Midbrain (tissue), 1 donor: ENCODE results near the gene PEX11B.
"Not testable (repeated sequence)": the region's sequence is repeated elsewhere in the genome, so short reads cannot be mapped to it uniquely, and the experiment has no call there.

Source experiments
- DNase-seq: peaks from one replicate; lab custom pipeline; 2025; lab: John Stamatoyannopoulos, UW

PEX11B gene

DNA sequence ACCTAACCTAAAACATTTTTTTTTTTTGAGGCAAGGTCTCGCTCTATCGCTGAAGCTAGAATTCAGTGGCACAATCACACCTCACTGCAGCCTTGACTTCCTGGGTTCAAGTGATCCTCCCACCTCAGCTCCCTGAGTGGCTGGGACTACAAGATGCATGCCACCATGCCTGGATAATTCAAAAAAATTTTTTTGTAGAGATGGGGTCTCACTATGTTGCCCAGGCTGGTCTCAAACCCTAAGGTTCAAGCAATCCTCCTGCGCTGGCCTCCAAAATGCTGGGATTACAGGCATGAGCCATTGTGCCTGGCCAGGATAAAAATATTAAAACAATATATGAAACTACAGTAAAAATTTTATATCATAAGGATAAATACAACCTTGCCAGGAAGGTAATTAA lies 34.4 kb upstream of the PEX11B start:
- no peak for DNase-seq

GRCh38 chr1:145951526-145951925 lies 33.0 kb upstream of the PEX11B start:
- no peak for DNase-seq

GRCh38 chr1:145949219-145949618 lies 30.7 kb upstream of the PEX11B start:
- DNase-seq = no peak

GRCh38 chr1:145947551-145947950 lies 29.0 kb upstream of the PEX11B start:
- DNase-seq = no peak

- no peak for DNase-seq
These were observed 28.0 kb upstream of the PEX11B start for GRCh38 chr1:145946477-145946986.

GRCh38 chr1:145944532-145944931 lies 26.0 kb upstream of the PEX11B start:
- DNase-seq = no peak

DNA sequence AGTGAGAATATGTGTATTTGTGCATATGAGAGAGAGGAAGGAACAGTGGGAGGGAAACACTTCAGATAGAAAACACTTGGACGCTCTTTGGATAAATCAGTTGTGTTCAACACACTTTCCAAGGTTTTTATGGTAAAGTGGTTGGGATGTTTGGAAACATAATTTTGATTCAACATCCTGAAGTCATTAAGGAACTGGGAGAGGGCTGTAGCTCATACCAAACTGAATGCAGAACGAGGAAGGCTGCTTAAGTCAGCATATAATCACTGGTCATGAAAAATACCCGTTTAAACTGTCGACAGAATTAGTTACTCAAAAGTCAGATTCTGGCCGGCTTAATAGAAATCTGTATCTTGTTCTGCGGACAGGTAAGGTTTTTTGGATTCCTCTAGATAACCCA lies 24.4 kb upstream of the PEX11B start:
- no peak for DNase-seq

DNA sequence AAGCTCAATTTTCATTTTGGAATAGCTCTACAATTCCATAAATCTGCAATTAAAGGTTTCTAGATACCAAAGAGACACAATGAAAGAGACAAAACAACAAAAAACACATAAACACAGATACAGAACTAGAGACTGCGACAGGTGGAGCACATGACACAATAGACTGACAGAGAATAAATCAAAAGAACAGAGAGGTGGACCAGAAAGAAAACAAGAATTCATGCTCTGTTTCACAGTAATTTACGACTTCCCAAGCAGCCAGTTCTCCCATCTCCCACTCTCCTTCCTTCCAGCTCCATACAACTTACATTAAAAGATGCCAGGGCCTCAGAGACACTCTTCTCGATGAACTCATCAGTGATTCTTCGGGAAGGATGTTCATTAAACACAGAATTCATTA lies 23.9 kb upstream of the PEX11B start:
- no peak for DNase-seq

DNA sequence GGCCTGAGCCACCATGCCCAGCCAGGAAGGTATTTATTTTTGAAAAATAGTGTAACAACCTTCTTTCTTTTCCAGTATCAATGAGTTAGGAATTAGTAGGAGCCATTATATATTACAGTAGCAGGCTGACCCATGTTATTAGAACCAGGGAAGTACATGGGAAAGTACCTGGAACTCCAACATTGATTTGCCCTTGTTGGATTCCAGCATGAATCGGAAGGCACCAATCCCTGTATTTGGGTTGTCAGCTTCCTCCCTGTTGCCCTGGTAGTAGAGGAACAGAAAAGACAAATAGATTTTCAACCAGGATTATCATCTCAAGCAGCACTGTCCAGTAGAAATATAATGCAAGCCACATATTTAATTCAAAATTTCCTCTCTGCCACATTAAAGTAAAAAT lies 18.9 kb upstream of the PEX11B start:
- no peak for DNase-seq

- DNase-seq = no peak
These were observed 17.7 kb upstream of the PEX11B start for GRCh38 chr1:145936247-145936646.

GRCh38 chr1:145935708-145936107 lies 17.2 kb upstream of the PEX11B start:
- DNase-seq = no peak

DNA sequence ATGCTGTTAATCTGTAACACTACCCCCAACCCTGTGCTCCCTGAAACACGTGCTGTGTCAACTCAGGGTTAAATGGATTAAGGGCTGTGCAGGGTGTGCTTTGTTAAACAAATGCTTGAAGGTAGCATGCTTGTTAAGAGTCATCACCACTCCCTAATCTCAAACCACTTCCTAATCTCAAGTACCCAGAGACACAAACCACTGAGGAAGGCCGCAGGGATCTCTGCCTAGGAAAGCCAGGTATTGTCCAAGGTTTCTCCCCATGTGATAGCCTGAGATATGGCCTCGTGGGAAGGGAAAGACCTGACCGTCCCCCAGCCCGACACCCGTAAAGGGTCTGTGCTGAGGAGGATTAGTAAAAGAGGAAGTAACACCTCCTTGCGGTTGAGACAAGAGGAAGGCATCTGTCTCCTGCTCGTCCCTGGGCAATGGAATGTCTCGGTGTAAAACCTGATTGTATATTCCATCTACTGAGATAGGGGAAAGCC lies 14.0 kb upstream of the PEX11B start:
- not testable (repeated sequence) for DNase-seq

GRCh38 chr1:145927916-145928643 lies 9.6 kb upstream of the PEX11B start:
- DNase-seq = no peak

DNA sequence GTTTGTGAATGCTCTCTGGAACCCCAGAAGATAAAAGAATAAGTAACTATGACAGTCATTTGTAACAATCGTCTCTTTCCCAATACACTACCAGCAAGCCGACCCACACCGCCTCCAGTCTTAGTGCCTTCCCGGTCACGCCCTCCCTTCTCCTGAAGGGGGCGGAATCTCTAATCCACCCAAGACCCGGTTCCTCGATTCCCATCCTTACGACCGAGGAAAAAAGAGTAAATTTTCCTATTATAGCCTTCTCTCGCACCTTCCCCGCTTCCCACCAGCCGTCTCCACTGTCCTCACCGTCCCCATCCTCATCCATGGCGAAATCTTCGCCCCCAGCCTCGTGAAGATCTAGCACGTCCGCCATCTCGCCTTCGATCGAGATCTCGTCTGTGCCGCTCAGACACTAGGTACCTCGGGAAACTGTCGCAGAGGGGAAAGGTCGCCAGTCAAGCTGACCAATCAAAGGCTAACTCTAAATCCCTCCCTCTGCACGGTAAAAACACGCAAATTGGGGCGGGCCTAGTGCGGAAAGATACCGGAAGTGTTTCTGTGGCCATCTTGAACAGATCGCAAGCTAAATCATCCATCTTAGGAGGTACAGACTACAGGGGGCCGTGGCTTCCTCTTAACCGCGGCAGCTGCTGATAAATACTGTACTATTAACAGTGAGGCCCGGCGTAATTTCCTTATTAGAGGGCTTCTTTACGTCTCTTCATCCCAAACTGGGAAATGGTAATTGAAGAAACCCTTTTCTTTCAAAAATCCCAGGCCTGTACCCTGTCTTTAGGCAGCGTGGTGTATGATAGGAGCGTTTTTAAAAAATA lies 8.8 kb upstream of the PEX11B start, which contains the start of gene RBM8A:
RBM8A (minus strand) TSS at position 422 of the 824 bp plus-strand sequence; CDS start at position 364, 58 bp downstream.
- DNase-seq = peak; percentile 97

DNA sequence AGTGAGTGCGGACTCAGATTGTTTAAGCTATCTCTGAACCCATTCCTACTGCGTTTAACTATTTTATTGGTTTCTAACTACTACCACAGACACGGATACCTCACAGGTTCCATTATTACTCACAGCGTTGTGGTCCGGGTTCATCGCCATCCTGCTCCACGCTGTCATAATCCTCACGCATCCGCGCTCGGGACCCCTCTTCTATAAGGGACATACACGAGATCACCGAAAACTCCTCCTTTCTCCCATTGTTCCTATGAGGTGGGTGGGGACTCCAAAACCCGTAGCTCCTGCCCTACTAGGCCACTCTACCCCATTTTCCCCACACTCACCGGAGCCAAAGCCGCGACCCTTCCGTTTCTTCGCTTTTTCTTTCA lies 8.2 kb upstream of the PEX11B start:
- DNase-seq = no peak

DNA sequence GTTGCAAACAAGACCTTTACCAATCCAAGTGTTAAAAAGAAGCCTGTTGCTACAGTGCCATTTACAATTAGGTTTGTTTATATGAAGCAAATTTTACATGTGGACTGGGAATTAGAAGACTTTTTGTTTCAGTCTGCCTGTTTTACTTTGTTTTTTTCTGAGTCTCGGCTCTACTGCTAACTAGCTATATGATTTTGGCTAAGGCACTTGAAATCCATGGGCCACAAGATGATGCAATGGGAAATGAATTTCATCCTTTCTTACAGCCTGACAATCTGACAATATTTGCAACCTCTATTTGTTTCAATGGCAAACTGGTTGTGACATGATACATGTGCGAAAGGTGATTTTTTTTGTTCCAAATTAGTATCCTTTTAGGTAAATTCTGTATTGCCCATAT lies 3.7 kb upstream of the PEX11B start:
- no peak for DNase-seq

- not testable (repeated sequence) for DNase-seq
These were observed 1.8 kb upstream of the PEX11B start for GRCh38 chr1:145920297-145920696.

DNA sequence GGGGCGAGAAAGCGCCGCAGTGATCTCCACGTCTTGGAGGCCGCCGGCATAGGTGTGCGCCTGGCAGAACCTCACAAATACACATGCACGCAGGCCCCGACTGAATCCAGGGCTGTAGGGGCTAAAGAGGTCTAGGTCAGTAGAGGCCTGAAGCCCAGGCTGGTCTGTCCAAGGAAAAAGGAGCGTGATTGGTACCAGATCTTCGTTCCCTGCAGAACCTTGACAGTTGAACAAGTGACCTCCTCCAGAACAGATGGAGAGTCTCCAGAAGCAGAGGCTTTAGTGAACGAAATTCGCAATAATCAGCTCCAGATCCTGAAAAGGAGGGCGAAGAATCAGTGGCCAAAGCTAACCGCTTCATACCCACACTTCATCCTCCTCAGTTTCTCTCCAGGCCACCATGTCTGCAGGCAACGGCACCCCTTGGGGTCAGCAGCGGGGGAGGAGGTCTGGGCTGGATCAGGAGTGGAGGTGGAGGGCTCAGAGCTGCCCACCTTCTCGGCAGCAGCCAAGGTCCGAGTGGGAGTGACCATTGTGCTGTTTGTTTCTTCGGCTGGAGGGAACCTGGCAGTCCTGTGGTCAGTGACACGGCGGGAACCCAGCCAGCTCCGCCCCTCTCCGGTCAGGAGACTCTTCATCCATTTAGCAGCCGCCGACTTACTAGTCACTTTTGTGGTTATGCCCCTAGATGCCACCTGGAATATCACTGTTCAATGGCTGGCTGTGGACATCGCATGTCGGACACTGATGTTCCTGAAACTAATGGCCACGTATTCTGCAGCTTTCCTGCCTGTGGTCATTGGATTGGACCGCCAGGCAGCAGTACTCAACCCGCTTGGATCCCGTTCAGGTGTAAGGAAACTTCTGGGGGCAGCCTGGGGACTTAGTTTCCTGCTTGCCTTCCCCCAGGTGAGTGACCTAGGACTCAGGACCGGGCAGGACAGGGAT lies 749 bp upstream of the PEX11B start:
- peak; percentile 28 for DNase-seq

DNA sequence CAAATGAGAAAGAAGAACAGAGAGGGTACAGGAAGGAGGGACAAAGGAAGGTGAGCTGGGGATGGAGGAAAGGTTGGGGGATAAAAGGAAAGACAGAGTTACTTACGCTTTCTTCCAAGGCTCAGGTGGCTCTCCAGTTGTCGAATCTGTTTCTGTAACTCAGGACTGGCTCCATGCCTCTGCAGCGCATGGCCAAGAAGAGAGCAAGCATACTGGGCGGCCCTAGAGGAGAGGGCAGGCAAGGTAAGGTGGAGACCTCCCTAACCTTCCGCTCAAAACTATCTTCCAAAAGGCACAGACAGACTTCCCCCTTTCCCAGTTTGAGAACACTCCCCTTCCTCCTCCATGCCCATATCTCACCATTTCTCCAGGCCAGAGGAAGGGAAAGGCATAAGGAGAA lies 922 bp downstream of the PEX11B start:
- DNase-seq = no peak

DNA sequence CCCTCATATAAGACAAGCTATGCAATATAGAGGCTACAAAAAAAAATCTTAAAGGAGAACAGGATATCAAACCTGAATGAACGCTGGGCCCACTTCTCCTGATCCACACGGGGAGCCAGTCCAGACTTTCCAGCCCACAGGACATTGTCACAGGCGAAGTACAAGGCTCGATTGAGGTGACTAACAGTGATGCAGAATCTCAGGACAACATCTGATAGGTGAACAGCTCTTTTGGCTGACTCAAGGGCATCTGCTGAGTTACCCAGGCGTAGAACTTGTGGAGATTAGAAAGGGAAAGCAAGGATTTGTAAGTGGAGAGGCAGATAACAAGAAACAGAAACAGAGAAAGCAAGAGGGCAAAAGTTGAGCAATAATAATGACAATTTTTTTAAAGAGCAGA lies 1.8 kb downstream of the PEX11B start:
- DNase-seq = no peak

DNA sequence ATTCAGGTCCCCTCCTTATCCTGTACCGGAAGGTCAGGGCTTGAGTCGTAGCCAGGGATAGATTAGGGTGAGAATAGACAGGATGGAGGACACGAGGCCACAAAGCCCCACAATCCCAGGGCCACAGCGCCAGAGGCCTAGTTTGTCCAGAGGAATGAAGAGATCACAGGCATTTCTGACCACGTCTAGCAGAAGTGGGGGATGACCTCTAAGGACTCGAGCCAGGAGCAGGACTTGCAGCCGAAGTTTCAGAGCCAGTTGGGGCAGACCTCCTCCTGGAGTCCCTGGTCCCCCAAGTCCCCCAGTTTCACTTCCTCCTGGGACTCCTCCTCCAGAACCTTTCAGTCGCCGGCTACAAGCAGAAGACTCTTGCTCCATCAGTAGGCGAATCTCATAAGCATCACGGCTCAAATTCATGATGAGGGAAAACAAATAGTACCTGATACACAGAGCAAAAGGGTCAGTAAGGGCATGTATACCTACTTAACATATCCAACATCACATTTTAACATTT lies 6.3 kb downstream of the PEX11B start:
- no peak for DNase-seq

DNA sequence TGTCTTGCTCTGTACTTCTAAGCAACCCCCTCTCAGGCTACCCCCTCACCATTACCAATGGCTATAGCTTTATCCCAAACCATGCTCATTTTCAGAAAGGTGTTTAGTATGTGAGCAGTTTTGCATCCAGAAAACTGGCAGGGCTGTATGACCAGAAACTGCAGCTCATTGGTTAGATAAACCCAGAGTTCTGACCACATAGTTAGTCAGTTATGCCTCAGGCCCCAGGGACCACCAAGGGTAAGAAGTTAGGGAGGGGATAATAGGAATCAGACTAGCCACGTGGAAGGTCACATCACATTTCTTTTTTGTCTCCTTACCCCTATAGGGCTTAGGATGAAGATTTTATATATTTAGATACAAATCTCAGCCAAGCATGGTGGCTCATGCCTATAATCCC lies 9.9 kb downstream of the PEX11B start:
- no peak for DNase-seq
